HEK293 (cell line): ENCODE results near the gene GCC2.

Experiments used
- HIC1 ChIP-seq: fragments of 450-650 bp; formaldehyde crosslinking; IDR thresholded peaks from 2 replicates; pipeline ENCODE4 v1.5.1; 2016; ENCODE audit warnings: missing biosample characterization, missing genetic modification characterization
- IKZF3 ChIP-seq: fragments of 450-650 bp; IDR thresholded peaks from 2 replicates; pipeline ENCODE4 v1.5.0; 2018; ENCODE audit warnings: missing biosample characterization, mild to moderate bottlenecking, missing genetic modification characterization, moderate library complexity
- KLF1 ChIP-seq: fragments of 450-650 bp; formaldehyde crosslinking; IDR thresholded peaks from 2 replicates; pipeline ENCODE4 v1.5.1; 2016; ENCODE audit warnings: missing biosample characterization, missing genetic modification characterization
- MZF1 ChIP-seq: fragments of 450-650 bp; formaldehyde crosslinking; IDR thresholded peaks from 2 replicates; pipeline ENCODE4 v1.5.1; 2017; ENCODE audit warnings: missing biosample characterization, missing genetic modification characterization, borderline replicate concordance
- PRDM4 ChIP-seq: fragments of 450-650 bp; formaldehyde crosslinking; IDR thresholded peaks from 2 replicates; pipeline ENCODE4 v1.5.1; 2017; ENCODE audit warnings: missing biosample characterization, missing genetic modification characterization
- ZBTB1 ChIP-seq: fragments of 450-650 bp; formaldehyde crosslinking; IDR thresholded peaks from 2 replicates; pipeline ENCODE4 v1.5.1; 2016; ENCODE audit warnings: missing biosample characterization, missing genetic modification characterization
- ZFP3 ChIP-seq: fragments of 450-650 bp; formaldehyde crosslinking; IDR thresholded peaks from 2 replicates; pipeline ENCODE4 v1.5.1; 2016; ENCODE audit warnings: low read depth, missing biosample characterization, missing genetic modification characterization
- ZIC2 ChIP-seq: fragments of 450-650 bp; formaldehyde crosslinking; IDR thresholded peaks from 2 replicates; pipeline ENCODE4 v1.5.1; 2016; ENCODE audit warnings: missing biosample characterization, missing genetic modification characterization
- ZNF133 ChIP-seq: fragments of 450-650 bp; formaldehyde crosslinking; IDR thresholded peaks from 2 replicates; pipeline ENCODE4 v1.5.1; 2016; ENCODE audit warnings: missing biosample characterization, missing genetic modification characterization
- ZNF155 ChIP-seq: fragments of 450-650 bp; formaldehyde crosslinking; IDR thresholded peaks from 2 replicates; pipeline ENCODE4 v1.5.1; 2016; ENCODE audit warnings: missing biosample characterization, missing genetic modification characterization
- ZNF169 ChIP-seq: fragments of 450-650 bp; formaldehyde crosslinking; IDR thresholded peaks from 2 replicates; pipeline ENCODE4 v1.5.1; 2016; ENCODE audit warnings: missing biosample characterization, missing genetic modification characterization
- ZNF175 ChIP-seq: fragments of 450-650 bp; formaldehyde crosslinking; IDR thresholded peaks from 2 replicates; pipeline ENCODE4 v1.5.1; 2016; ENCODE audit warnings: missing biosample characterization, missing genetic modification characterization
- ZNF184 ChIP-seq: fragments of 450-650 bp; IDR thresholded peaks from 2 replicates; pipeline ENCODE4 v1.5.1; 2018; ENCODE audit warnings: missing biosample characterization, mild to moderate bottlenecking, missing genetic modification characterization
- ZNF23 ChIP-seq: fragments of 450-650 bp; formaldehyde crosslinking; IDR thresholded peaks from 2 replicates; pipeline ENCODE4 v1.5.1; 2016; ENCODE audit warnings: missing biosample characterization, missing genetic modification characterization, borderline replicate concordance
- ZNF26 ChIP-seq: fragments of 450-650 bp; formaldehyde crosslinking; IDR thresholded peaks from 2 replicates; pipeline ENCODE4 v1.5.1; 2016; ENCODE audit warnings: missing biosample characterization, missing genetic modification characterization
- ZNF280C ChIP-seq: fragments of 450-650 bp; formaldehyde crosslinking; IDR thresholded peaks from 2 replicates; pipeline ENCODE4 v1.5.1; 2016; ENCODE audit warnings: missing biosample characterization, missing genetic modification characterization
- ZNF362 ChIP-seq: fragments of 450-650 bp; formaldehyde crosslinking; IDR thresholded peaks from 2 replicates; pipeline ENCODE4 v1.5.1; 2016; ENCODE audit warnings: missing biosample characterization, missing genetic modification characterization
- ZNF404 ChIP-seq: fragments of 450-650 bp; formaldehyde crosslinking; IDR thresholded peaks from 2 replicates; pipeline ENCODE4 v1.5.1; 2017; ENCODE audit warnings: missing biosample characterization, missing genetic modification characterization
- ZNF514 ChIP-seq: fragments of 450-650 bp; formaldehyde crosslinking; IDR thresholded peaks from 2 replicates; pipeline ENCODE4 v1.5.1; 2016; ENCODE audit warnings: missing biosample characterization, missing genetic modification characterization
- ZNF544 ChIP-seq: fragments of 450-650 bp; formaldehyde crosslinking; IDR thresholded peaks from 2 replicates; pipeline ENCODE4 v1.5.0; 2017; ENCODE audit warnings: missing biosample characterization, missing genetic modification characterization
- ZNF548 ChIP-seq: fragments of 450-650 bp; formaldehyde crosslinking; IDR thresholded peaks from 2 replicates; pipeline ENCODE4 v1.5.1; 2016; ENCODE audit warnings: missing biosample characterization, missing genetic modification characterization
- ZNF596 ChIP-seq: fragments of 450-650 bp; IDR thresholded peaks from 2 replicates; pipeline ENCODE4 v1.5.0; 2018; ENCODE audit warnings: missing biosample characterization, mild to moderate bottlenecking, missing genetic modification characterization, moderate library complexity
- ZNF600 ChIP-seq: fragments of 450-650 bp; formaldehyde crosslinking; IDR thresholded peaks from 2 replicates; pipeline ENCODE4 v1.5.1; 2016; ENCODE audit warnings: missing biosample characterization, missing genetic modification characterization
- ZNF639 ChIP-seq: fragments of 450-650 bp; formaldehyde crosslinking; IDR thresholded peaks from 2 replicates; pipeline ENCODE4 v1.5.1; 2016; ENCODE audit warnings: missing biosample characterization, missing genetic modification characterization
- ZSCAN16 ChIP-seq: fragments of 450-650 bp; formaldehyde crosslinking; IDR thresholded peaks from 2 replicates; pipeline ENCODE4 v1.5.1; 2016; ENCODE audit warnings: missing biosample characterization, missing genetic modification characterization
- ZSCAN30 ChIP-seq: fragments of 450-650 bp; IDR thresholded peaks from 2 replicates; pipeline ENCODE4 v1.5.1; 2018; ENCODE audit warnings: missing biosample characterization, mild to moderate bottlenecking, missing genetic modification characterization, moderate library complexity
- ZSCAN5A ChIP-seq: fragments of 450-650 bp; formaldehyde crosslinking; IDR thresholded peaks from 2 replicates; pipeline ENCODE4 v1.5.1; 2016; ENCODE audit warnings: missing biosample characterization, missing genetic modification characterization
- ZXDB ChIP-seq: fragments of 450-650 bp; formaldehyde crosslinking; IDR thresholded peaks from 2 replicates; pipeline ENCODE4 v1.5.1; 2016; ENCODE audit warnings: missing biosample characterization, missing genetic modification characterization

GCC2 gene

GRCh38 chr2:108538000-108538625, 89.1 kb downstream of the GCC2 start (continued):
- no peak for TF ChIP-seq PRDM4
- TF ChIP-seq ZNF514 (tag by site-specific recombination), result no peak
- TF ChIP-seq ZXDB, result 0 out of 2 replicates have a peak, but pooled peaks have one; percentile 17
- no peak for TF ChIP-seq MZF1 (tag by site-specific recombination)
- no peak for TF ChIP-seq ZBTB1 (tag by site-specific recombination)
- no peak for TF ChIP-seq IKZF3 (tag by site-specific recombination)
- no peak for TF ChIP-seq ZNF133 (tag by site-specific recombination)
- TF ChIP-seq ZNF175 (tag by site-specific recombination), result no peak
- no peak for TF ChIP-seq ZFP3
- no peak for TF ChIP-seq ZNF548 (tag by site-specific recombination)
- peak; percentile 27; the same call in 1 of the 2 replicates for TF ChIP-seq ZIC2
- no peak for TF ChIP-seq ZNF169 (tag by site-specific recombination)
- no peak for TF ChIP-seq ZSCAN30 (tag by site-specific recombination)
- TF ChIP-seq ZNF26, result no peak
- TF ChIP-seq ZNF639 (tag by site-specific recombination), result no peak
- no peak for TF ChIP-seq ZNF184 (tag by site-specific recombination)
- TF ChIP-seq ZNF23 (tag by site-specific recombination), result no peak
- TF ChIP-seq ZSCAN16 (tag by site-specific recombination), result no peak
- TF ChIP-seq ZNF600 (tag by site-specific recombination), result no peak
- TF ChIP-seq ZNF544 (tag by site-specific recombination), result no peak
- no peak for TF ChIP-seq ZNF404
- TF ChIP-seq ZNF596 (tag by site-specific recombination), result no peak
- no peak for TF ChIP-seq ZNF280C
- no peak for TF ChIP-seq ZNF155 (tag by site-specific recombination)
- no peak for TF ChIP-seq KLF1 (tag by site-specific recombination)
- no peak for TF ChIP-seq ZNF362 (tag by site-specific recombination)
- TF ChIP-seq ZSCAN5A, result no peak
- no peak for TF ChIP-seq HIC1
